GM23338 (cell line): ENCODE results near the gene RRM1. TPM values are rescaled to one million over a fixed set of nuclear protein-coding genes. Genes with fewer than 3 reads are reported as not detected.

ENCODE experiments used
- ATAC-seq: fragments of 200-7000 bp; cut with Tn5 transposase; 3 replicates; pipeline ENCODE4 v1.9.1; 2020
- DNase-seq: peaks from one replicate; pipeline ENCODE4 v3.0.0-alpha.2; 2015; ENCODE audit warnings: low spot score
- H2AFZ ChIP-seq: fragments of 200-600 bp; sonication (generic); 2 replicates; pipeline ENCODE4 v1.8.0; 2016; ENCODE audit warnings: antibody characterized with exemption, mild to moderate bottlenecking, moderate library complexity
- H3F3A ChIP-seq: fragments of 200-600 bp; sonication (generic); replicated peaks from 2 replicates; pipeline ENCODE4 v1.8.0; 2017; ENCODE audit warnings: antibody characterized with exemption, mixed run types, low read depth
- H3K27ac ChIP-seq: fragments of 200-600 bp; sonication (generic); 2 replicates; pipeline ENCODE4 v1.6.1; 2016; ENCODE audit warnings: low read depth
- H3K27me3 ChIP-seq: fragments of 200-600 bp; sonication (generic); 2 replicates; pipeline ENCODE4 v1.8.0; 2016; ENCODE audit warnings: mild to moderate bottlenecking, mixed run types, moderate library complexity; ENCODE audit not compliant: insufficient read depth
- H3K36me3 ChIP-seq: fragments of 200-600 bp; sonication (generic); 2 replicates; pipeline ENCODE4 v1.8.0; 2016; ENCODE audit warnings: mild to moderate bottlenecking; ENCODE audit not compliant: insufficient read depth
- H3K4me1 ChIP-seq: fragments of 200-600 bp; sonication (generic); 2 replicates; pipeline ENCODE4 v1.8.0; 2016; ENCODE audit warnings: mild to moderate bottlenecking, moderate library complexity; ENCODE audit not compliant: insufficient read depth
- H3K4me2 ChIP-seq: fragments of 200-600 bp; sonication (generic); 2 replicates; pipeline ENCODE4 v1.7.1; 2017; ENCODE audit warnings: mixed run types
- H3K4me3 ChIP-seq: fragments of 200-600 bp; sonication (generic); 2 replicates; pipeline ENCODE4 v1.6.1; 2016; ENCODE audit warnings: mixed run types
- H3K79me2 ChIP-seq: fragments of 200-600 bp; sonication (generic); replicated peaks from 2 replicates; pipeline ENCODE4 v1.8.0; 2017; ENCODE audit warnings: mild to moderate bottlenecking; ENCODE audit not compliant: insufficient read depth
- H3K9me2 ChIP-seq: fragments of 200-600 bp; sonication (generic); 2 replicates; pipeline ENCODE4 v1.8.0; 2017; ENCODE audit not compliant: insufficient read depth
- H4K20me1 ChIP-seq: fragments of 200-600 bp; sonication (generic); replicated peaks from 2 replicates; pipeline ENCODE4 v1.8.0; 2017; ENCODE audit warnings: mild to moderate bottlenecking; ENCODE audit not compliant: insufficient read depth
- H3K27ac Mint-ChIP-seq: 2 replicates; pipeline ENCODE4 v1.8.0; 2020; ENCODE audit warnings: inconsistent platforms, mild to moderate bottlenecking, moderate library complexity, mixed read lengths
- H3K27me3 Mint-ChIP-seq: 3 replicates; pipeline ENCODE4 v1.8.0; 2022; ENCODE audit warnings: low read depth, mild to moderate bottlenecking, moderate library complexity, mixed read lengths, inconsistent platforms; ENCODE audit not compliant: insufficient read depth, poor library complexity
- H3K36me3 Mint-ChIP-seq: 3 replicates; pipeline ENCODE4 v1.8.0; 2021; ENCODE audit warnings: low read depth, mild to moderate bottlenecking, inconsistent platforms, moderate library complexity, mixed read lengths
- H3K4me1 Mint-ChIP-seq: 3 replicates; pipeline ENCODE4 v1.8.0; 2020; ENCODE audit warnings: mild to moderate bottlenecking, inconsistent platforms, mixed read lengths
- H3K4me3 Mint-ChIP-seq: 3 replicates; pipeline ENCODE4 v1.8.0; 2021; ENCODE audit warnings: moderate library complexity, mild to moderate bottlenecking, inconsistent platforms, mixed read lengths
- H3K9me3 Mint-ChIP-seq: 3 replicates; pipeline ENCODE4 v1.8.0; 2020; ENCODE audit warnings: moderate library complexity, mild to moderate bottlenecking, inconsistent platforms, mixed read lengths
- CTCF ChIP-seq, 2 experiments: fragments of 200-600 bp in 1 of 2; sonication (generic) in 1 of 2; conservative IDR thresholded peaks; 2 replicates each; pipeline versions ENCODE4 v1.5.1 to v1.6.1; 2016 to 2017; ENCODE audit warnings: antibody characterized with exemption in 2 of 2, low read depth in 2 of 2, mild to moderate bottlenecking in 2 of 2, moderate library complexity in 1 of 2
- ETS1 ChIP-seq: IDR thresholded peaks from 2 replicates; pipeline ENCODE4 v1.6.1; 2016; ENCODE audit warnings: antibody characterized with exemption
- EZH2 ChIP-seq: fragments of 200-600 bp; sonication (generic); IDR thresholded peaks from one replicate; pipeline ENCODE4 v1.8.0; 2017; ENCODE audit warnings: antibody characterized with exemption, mild to moderate bottlenecking, low read depth; ENCODE audit not compliant: unreplicated experiment
- EZH2phosphoT487 ChIP-seq: fragments of 200-600 bp; sonication (generic); IDR thresholded peaks from one replicate; pipeline ENCODE4 v1.8.1; 2018; ENCODE audit warnings: antibody characterized with exemption; ENCODE audit not compliant: unreplicated experiment
- JUNB ChIP-seq: IDR thresholded peaks from one replicate; pipeline ENCODE4 v1.6.1; 2016; ENCODE audit warnings: antibody characterized with exemption; ENCODE audit not compliant: unreplicated experiment
- NANOG ChIP-seq: IDR thresholded peaks from 2 replicates; pipeline ENCODE4 v1.6.1; 2016; ENCODE audit warnings: antibody characterized with exemption, borderline replicate concordance
- POLR2AphosphoS5 ChIP-seq: IDR thresholded peaks from 2 replicates; pipeline ENCODE4 v1.6.1; 2016; ENCODE audit warnings: antibody characterized with exemption, low read depth
- REST ChIP-seq: IDR thresholded peaks from one replicate; pipeline ENCODE4 v1.6.1; 2018; ENCODE audit warnings: antibody characterized with exemption; ENCODE audit not compliant: unreplicated experiment
- ZNF331 ChIP-seq: fragments of 250-450 bp; sonication (Bioruptor Pico); IDR thresholded peaks from 2 replicates; pipeline ENCODE4 v1.5.0; 2020; ENCODE audit warnings: low read depth, mild to moderate bottlenecking, moderate library complexity
- polyA plus RNA-seq: library from polyadenylated mRNA; unstranded; fragments of >200 nt; fragmentation: Nextera tagmentation; extraction: Ambion mirVana; gene quantifications from 2 replicates; pipeline ENCODE4 v1.2.1, GENCODE V29; 2016
- total RNA-seq: library from RNA; depleted of rRNA; stranded (reverse); fragments of >200 nt; shearing (Covaris generic); gene quantifications from 2 replicates; pipeline ENCODE4 v1.2.3, GENCODE V29; 2014

Gene RRM1
- total and polyA plus RNA-seq, 2 experiments from 2014 or later = 47.3 to 96.8 TPM

- no peaks in the 10 kb centered on the region for H3K79me2 ChIP-seq
- H3K36me3 ChIP-seq = no peaks in the 10 kb centered on the region
- no peaks in the 10 kb centered on the region for H3F3A ChIP-seq
- Mint-ChIP-seq H3K27me3 (peaks cover 12% of the 10 kb centered on the region), H3K36me3 (no peaks in the 10 kb centered on the region), H3K4me1 (peaks cover 9% of the 10 kb centered on the region; the same call in 2 of the 3 replicates), H3K4me3 (no peak overlapping the region), H3K27ac (no peak overlapping the region), H3K9me3 (0 out of 3 replicates have a peak, but pooled peaks cover 3% of the 10 kb centered on the region)
- H2AFZ ChIP-seq = peak overlapping the region; percentile 56; the same call in 1 of the 2 replicates
- ATAC-seq (no peak), DNase-seq (no peak)
- no peak for TF ChIP-seq NANOG
- TF ChIP-seq ZNF331 = no peak
- TF ChIP-seq POLR2AphosphoS5 = no peak
- TF ChIP-seq REST = no peak
- no peak for TF ChIP-seq EZH2phosphoT487
- no peak for TF ChIP-seq ETS1
- TF ChIP-seq EZH2 = no peak
- H3K4me2 ChIP-seq = no peak overlapping the region
- H4K20me1 ChIP-seq = no peaks in the 10 kb centered on the region
- H3K4me1 ChIP-seq = peaks cover 9% of the 10 kb centered on the region
- H3K27ac ChIP-seq = no peak overlapping the region
- no peak overlapping the region for H3K4me3 ChIP-seq
- H3K9me2 ChIP-seq = peaks cover 18% of the 10 kb centered on the region; the same call in 1 of the 2 replicates
- H3K27me3 ChIP-seq = no peaks in the 10 kb centered on the region
These were observed 66.7 kb downstream of the RRM1 start for GRCh38 chr11:4161305-4161704.

- Histone ChIP-seq H3K36me3 (no peaks in the 10 kb centered on the region), H3F3A (no peaks in the 10 kb centered on the region), H3K9me2 (peaks cover 18% of the 10 kb centered on the region; the same call in 1 of the 2 replicates), H3K4me1 (no peaks in the 10 kb centered on the region), H3K27ac (no peak overlapping the region), H3K79me2 (no peaks in the 10 kb centered on the region), H3K4me2 (no peak overlapping the region), H3K27me3 (no peaks in the 10 kb centered on the region), H3K4me3 (no peak overlapping the region), H2AFZ (no peak overlapping the region), H4K20me1 (no peaks in the 10 kb centered on the region)
- Mint-ChIP-seq H3K36me3 (no peaks in the 10 kb centered on the region; the same call in 2 of the 3 replicates), H3K4me1 (no peaks in the 10 kb centered on the region), H3K9me3 (peaks cover 13% of the 10 kb centered on the region), H3K27me3 (peaks cover 12% of the 10 kb centered on the region), H3K27ac (no peak overlapping the region), H3K4me3 (no peak overlapping the region)
- DNase-seq (no peak), ATAC-seq (no peak)
- TF ChIP-seq ETS1 (no peak), ZNF331 (no peak), EZH2phosphoT487 (no peak), JUNB (no peak), CTCF (conservative IDR thresholded peaks at IDR 0.05; ENCODE audit: low read depth in 2 of 2) (no peak), NANOG (no peak)
These were observed 70.4 kb downstream of the RRM1 start for GRCh38 chr11:4164884-4165590.
